GM20431 (cell line): ENCODE measurements around the gene NT5M.

ENCODE experiments used
- in situ Hi-C: fragments of 300-500 bp; cut with MseI, MboI; formaldehyde crosslinking; loops from one replicate; pipeline ENCODE4 v1.15.0; 2020; ENCODE audit warnings: low sequenced_read_pairs; ENCODE audit not compliant: unreplicated experiment

Gene NT5M

DNA sequence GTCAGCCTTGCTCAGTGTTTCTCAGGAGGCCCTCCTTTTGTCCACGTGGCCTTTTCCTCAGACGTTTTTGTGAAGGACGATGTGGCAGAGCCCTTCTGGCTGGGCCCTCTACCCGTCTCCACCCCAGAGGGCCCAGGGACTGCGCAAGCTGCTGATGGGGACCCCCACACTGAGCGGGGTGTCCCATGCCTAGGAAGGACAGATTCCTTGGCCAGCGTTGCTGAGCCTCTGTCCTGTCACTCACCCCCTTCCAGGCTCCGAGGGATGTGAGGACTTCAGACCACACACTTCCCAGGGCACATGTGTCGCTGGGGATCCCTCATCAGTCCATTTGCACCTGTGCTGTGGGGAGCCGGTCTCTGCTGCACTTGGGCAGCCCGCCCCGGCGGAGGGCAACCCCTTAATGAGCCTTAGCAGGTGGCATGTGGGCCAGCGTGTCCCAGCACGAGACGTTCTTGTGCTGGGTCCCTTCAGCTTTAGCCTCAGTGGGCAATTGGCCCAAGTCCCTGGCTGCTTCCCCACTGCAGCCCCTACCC, 48.3 kb downstream of the NT5M start:
- in situ Hi-C loops: loop anchor here (10.0 kb wide), 1 partner anchor 293 kb away; no protein-coding TSS in a partner anchor

DNA sequence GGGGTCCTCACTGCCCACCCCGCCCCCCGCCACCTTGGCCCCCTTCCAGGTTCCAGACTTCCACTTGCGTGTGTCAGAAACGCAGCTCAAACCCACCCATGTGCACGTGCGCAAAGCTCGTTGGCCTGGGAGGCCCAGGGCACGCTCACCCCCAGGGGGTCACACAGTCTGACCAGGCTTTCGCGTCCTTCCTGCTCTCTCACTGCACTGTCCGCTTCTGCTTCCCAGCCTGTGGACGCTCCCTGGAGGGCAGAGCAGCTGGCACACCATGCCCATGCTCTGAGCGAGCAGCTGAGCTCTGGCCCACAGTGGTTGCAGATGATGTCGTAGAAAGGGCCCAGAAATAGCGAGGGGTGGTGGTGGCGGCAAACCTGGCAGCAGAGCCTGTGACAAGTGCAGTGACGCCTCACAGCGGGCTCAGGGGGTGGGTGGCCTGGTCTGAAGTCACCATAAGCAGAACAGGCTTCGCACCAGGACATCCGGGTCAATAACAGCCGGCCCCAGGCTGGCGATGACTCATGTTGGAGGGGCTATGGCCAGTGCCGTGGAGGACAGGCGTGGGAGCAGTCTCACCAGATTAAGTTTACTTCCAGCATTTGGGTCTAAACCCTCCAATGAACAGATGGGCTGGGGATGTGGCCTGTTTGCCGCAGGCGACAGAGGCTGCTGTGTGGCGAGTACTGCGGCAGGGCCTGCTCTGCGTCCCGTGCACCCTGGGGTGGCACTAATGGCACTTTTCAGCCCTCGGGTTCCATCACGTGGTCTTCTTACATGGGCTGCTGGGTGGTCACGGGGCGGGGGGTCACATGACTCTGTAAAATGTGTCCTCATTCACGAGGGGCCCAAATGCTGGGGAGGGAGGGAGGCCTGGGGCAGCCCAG, 49.0 kb downstream of the NT5M start:
- in situ Hi-C loops: loop anchor here (10.0 kb wide), 1 partner anchor 293 kb away; no protein-coding TSS in a partner anchor

DNA sequence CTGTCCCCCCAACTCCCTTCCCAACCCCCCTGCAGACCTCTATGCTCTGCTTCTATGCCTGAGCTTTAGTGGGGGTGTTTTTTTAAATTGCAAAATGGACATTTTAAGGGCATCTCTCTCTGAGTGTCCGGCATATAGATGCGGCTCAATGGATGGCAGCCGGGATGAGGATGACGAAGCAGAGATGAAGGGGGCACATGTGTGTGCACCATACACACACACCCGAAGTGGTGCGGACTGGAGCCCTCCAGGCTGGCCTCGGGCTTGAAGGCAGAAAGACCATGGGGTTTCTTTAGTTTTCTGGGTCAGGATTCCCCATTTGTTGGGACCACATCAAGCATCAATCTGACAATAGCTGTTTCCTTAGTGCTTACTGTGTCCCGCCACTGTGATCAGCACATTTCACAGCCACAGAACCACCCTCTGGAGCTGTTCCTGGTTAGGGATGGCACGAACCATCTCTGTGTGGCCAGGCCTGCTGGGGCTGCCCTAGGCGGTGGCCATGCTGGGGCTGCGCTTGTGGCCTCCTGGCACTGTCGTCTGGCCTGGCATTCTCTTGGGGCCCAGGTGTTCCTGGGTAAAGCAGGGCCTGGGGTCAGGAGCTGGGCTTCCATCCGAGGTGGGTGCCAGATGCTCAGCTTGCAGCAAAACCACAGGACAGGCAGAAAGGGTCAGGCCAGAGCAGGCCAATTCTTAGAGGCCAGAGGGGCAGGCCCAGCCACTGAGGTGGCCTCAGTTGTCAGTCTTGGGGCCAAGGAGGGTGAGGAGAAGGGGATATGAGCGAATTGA, 49.9 kb downstream of the NT5M start:
- in situ Hi-C loops: loop anchor here (10.0 kb wide), 1 partner anchor 292 kb away; no protein-coding TSS in a partner anchor

DNA sequence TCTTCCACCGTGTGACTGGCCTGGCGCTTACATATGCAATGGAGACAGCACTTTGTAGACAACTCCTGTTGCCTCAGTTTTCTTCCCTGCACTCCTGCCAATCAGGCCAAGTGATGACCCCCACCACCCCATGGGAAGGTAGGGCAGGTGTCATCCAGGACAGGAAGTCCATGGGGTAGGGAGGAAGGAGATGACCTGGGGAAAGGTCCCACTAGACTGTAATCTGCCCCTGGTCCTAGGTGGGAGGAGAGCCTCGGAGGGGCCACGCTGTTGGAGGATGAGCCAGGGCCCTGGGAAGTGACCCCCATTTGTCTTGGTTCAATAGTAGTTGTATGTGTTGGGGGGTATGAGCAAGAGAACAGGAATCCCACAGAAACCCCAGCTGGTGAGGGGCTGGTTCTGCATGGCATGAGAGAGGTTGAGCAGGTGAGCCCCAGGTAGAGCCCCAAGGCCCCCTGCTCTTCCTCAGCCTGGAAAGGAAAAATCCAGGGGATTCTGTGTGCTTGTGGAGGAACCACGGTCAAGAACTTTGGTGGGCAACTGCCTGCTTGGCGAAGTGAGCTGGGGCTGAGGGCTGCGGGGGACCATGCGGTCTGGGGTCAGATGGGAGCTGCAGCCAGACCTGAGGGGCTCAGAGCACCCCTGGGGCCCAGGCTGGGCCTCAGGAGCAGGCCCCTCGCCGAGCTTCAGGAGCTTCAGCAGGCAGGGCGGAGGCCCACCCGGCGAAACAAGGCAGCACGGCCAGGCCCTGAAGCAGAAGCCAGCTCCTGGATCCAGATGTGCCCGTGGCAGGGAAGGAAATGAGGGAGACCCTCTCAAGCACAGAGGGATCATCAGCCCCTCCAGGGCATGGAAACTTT, 50.7 kb downstream of the NT5M start:
- in situ Hi-C loops: loop anchor here (10.0 kb wide), 1 partner anchor 291 kb away; no protein-coding TSS in a partner anchor

DNA sequence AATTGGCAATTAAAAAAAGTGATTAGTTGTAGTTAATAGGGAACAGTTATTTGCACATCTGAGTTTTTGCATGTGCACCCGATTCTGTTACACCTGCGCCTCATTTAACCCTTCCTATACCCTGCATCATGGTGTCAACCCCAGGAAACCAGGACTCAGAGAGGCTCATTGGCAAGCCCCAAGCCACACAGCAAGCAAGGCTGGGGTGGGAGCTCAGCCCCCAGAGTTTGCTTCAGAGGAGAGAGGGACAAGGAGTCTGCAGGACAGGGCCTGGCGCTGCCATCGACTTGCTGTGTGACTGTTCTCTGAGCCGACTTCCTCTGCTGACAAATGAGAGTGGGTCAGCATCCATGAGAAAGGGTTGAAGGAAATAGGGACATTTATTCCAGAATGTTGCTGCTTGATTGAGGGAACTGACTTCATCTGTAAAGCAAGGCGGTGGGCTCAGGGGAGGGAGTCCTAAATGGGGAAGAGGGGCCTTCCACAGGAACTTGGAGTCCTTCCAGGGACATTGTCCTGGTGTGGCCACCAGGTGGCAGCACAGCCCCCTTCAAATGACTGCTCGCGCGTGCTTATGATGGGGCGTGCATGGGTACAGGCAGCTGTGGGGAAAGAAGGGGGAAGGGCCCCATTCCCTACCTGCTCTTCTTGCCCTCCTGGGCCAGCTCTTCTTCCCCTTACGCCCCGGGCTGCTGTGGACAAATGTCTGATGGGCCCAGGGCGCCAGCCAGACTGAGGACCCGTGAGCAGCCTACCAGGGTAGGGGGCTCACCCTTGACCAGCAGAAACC, 51.6 kb downstream of the NT5M start:
- in situ Hi-C loops: loop anchor here (10.0 kb wide), 1 partner anchor 290 kb away; no protein-coding TSS in a partner anchor

DNA sequence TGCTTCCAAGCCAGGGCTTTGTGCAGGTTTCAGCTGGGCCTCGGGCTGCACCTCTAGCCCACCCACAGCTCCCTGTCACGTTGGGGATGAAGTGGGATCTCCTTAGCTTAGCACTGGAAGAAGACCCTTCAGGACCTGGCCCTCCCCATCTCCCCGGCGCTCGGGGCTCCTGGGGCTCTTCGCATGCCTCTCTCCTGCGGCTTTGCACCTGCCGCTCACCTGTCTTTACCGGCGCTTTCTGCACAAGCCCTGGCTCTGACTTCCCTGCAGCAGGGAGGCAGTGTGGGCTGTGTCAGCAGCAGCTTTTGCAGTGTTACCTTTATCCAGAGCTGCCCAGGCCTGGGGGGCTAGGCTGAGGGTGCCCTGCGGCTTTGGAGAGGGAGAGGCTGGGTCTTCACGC, 52.3 kb downstream of the NT5M start:
- in situ Hi-C loops: loop anchor here (10.0 kb wide), 1 partner anchor 289 kb away; no protein-coding TSS in a partner anchor

DNA sequence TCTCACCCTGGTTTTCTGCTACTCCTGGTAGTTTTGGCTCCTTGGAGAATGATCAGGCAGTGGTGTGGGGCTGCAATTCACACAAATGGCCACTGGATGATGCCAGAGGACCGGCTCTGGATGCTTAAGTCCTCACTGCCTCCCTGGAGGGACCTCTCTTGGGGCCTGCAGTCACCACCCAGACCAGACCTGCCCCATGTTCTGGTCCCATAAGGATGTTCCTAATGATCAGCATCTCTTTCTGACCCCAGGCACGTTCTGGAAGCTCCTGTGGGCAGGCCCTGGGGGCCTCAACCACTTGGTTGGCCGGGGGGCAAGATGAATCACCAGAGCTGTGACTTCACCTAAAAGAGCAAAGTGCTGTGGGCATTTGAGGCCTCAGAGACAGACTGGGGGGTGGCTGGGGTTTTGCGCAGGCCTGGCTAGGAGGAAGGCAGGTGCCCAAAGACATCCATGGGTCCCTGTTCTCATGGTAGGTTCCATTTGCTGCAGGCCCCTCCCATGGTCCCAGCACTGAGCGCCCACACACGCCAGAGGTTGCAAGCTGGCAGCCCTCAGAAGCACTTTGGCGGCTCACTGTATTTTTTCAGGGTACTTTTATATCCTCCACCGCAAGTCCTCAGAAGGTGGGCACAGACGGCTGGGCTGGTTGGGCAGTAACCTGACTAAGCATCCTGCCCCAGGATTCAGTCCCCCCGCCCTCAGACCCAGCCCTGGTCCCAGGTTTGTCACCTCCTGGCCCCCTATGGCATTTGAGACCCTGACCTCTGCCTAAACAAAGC, 53.2 kb downstream of the NT5M start:
- in situ Hi-C loops: loop anchor here (10.0 kb wide), 1 partner anchor 288 kb away; no protein-coding TSS in a partner anchor

DNA sequence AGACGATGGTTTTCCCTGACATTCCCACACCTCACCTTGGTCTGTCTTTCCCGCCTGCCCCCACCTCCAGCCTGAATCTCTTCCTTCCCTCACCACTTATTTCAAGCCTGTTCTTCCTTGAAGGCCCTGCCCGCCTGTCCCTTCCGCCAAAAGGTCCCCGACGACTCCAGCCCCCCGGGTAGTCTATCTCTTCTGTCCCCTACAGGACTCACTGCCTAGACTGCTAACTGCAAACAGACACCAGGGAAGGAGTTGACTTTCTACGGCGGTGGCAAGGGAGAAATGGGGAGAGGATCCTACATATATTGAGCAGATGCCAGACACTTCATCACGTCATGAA, 53.7 kb downstream of the NT5M start:
- in situ Hi-C loops: loop anchor here (10.0 kb wide), 1 partner anchor 288 kb away; no protein-coding TSS in a partner anchor

DNA sequence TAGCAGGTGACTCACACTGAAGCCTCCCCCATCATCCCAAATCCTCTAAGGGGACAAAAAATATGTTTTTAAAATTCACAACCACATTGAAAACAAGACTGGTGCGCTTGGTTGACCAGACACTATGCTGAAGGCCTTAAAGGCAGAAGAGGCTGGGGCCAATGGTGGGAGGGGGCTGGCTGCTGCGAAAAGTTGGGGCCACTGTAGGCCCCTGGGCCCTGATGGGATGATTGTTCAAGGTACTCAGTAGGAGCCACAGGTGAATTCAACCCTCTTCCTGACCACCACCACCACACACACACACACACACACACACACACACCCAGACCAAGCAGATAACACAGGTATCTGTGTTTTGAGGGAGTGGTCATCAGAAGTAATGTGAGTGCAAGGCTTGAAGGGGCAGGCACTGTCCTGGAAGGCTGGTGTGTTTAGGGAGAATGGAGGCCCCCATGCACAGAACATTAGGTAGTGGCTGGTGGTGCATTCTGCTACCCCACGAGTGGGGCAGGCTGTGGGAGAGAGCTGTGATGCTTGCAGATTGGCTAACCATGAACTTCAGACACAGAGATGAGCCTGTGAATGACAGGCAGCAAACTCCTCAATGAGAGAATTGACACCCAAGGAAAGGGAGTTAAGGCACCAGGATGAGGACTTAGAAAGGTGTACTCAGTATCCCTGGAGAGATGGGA, 55.0 kb downstream of the NT5M start:
- in situ Hi-C loops: loop anchor here (10.0 kb wide), 1 partner anchor 287 kb away; no protein-coding TSS in a partner anchor

DNA sequence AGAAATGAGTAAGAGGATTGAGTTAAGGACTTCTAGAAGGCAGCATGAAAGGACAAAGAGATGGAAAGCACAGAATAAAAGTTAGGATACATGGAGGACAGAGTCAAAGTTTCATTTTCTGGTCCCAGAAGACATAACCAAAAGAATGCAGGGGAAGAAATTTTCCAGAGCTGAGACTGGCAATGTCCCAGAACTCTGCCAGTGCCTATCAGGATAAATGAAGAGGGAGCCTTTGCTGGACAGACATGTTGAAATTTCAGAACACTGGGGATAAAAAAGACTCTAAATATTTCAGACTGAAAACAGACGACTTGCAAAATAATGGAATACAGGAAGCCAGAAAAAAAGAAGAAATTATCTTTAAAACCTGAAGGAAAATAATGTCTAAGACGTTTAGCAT, 55.7 kb downstream of the NT5M start:
- in situ Hi-C loops: loop anchor here (10.0 kb wide), 1 partner anchor 286 kb away; no protein-coding TSS in a partner anchor

DNA sequence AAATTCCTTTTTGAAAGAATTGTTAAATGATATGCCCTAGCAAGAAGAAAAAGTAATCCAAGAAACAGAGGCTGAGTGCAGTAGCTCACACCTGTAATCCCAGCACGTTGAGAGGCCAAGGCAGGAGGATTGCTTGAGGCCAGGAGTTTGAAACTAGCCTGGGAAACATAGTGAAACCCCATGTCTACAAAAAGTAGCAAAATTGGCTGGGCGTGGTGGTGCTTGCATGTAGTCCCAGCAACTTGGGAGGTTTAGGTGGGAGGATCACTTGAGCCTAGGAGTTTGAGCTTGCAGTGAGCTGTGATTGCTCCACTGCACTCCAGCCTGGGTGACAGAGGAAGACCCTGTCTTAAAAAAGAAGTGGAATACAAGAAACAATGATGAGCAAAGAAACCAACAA, 56.1 kb downstream of the NT5M start:
- in situ Hi-C loops: loop anchor here (10.0 kb wide), 1 partner anchor 286 kb away; no protein-coding TSS in a partner anchor

DNA sequence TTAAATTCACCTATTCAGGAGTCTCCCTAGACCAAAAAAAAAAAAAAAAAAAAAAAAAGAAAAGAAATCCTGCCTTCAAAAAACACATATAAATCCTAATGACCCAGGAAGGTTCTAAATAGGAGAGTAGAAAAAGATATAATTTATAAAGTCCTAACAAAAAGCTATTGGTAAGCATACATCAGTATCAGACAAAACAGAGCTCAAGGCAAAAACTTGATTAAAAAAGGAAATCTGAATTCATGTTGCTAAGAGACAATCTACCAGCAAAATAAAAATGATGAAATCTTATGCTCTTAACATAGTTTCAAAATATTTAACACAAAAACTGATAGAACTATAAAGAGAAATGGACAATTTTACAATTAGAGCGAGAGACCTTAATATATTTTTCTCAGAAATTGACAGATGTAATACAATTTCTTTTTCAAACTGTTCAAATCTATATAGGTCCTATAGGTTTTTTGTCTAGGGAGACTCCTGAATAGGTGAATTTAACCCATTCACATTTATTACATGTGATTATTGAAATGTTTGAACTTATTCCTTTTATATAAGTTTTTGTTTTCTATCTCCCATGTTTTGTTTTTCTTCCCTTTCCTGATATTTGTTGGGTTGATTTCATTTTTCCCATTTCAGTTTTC, 57.0 kb downstream of the NT5M start:
- in situ Hi-C loops: no loop called here

DNA sequence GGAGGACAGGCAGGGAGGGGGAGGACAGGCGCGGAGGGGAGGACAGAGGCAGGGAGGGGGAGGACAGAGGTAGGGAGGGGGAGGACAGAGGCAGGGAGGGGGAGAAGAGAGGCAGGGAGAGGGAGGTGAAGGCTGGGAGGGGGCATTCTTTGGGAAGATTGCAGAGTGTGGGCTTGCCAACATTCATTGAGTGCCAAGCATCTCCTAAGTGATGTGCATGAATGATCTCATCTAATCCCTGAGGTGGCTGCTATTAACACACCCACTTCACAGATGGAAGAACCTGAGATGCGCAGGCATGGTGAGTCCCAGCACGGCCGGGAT, 58.3 kb downstream of the NT5M start:
- in situ Hi-C loops: no loop called here

DNA sequence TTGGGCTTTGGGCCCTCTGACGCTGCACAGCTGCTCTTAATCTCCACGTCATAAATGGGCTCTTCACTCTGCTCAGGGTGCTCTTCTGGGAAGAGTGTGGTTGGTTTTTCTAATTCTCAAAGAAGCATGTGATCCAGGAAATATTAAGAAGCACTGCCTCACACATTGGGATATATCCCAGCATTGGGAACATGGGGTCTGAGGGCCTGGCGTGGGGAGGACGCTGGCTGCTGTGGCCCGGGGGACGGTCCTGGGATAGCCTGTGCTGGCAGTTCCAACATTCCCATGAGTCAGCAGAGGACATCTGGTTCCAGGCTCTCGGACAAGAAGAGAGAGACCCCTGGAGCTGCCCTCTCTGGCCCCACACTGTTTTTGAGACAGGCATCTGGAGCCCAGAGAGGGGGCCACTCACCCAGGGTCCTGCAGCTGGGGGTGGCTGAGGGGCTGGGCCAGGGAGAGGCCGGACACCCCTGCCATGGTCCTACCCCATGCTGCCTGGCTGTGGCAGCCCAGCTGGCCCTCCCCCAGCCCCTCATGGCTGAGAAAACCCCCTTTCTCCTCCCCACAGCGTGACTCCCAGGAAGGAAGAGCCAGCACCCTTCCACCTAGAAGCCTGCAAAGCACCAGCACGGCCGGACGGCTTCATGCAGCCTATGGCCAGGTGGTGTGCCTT, 58.8 kb downstream of the NT5M start:
- in situ Hi-C loops: no loop called here

DNA sequence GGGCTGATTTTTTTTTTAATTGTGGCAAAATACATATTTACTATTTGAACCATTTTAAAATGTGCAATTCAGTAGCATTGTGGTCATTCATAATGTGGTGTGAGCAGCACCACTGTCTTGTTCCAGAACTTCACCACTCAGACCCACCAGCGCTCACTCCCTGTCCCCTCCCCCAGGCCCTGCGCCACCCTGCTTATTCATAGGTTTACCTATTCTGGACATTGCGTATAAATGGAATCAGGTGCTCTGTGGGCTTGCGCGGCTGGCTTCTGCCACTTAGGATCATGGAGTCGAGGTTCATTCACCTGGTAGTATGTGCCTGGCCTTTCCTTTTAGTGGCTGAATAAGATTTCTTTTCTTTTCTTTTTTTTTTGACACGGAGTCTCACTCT, 59.4 kb downstream of the NT5M start:
- in situ Hi-C loops: no loop called here

DNA sequence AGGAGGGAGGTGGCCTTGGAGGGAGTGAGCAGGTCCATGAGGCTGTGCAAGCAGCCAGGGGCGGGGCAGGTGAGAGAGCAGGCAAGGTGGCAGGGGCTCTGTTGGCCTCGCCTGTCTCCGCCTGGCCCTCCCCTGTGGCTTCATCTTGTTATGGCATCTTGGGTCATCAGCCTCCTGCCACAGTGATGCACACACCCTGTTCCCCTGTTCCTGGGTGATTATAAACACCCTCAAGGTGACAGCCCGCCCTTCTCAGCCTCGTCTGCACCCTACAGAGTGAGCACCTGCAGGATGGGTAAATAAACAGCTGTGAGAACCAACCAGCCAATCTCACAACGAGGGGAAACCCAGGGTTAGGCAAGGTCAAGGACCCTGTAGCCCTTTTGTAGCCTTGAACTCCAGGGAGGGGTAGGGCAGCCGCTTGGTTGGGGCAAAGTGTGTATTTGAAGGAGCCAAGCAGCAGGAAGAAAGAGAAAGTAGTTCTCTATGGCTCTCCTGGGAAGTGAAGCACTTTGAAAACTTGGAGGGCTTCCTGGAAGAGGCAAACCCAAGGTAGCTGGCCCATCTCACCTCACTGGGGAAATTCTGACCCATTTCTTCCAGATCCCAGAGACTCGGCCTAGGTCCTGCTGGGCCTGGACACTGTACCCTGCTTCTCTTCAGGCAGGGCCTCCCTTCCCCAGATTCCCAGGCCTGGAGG, 60.6 kb downstream of the NT5M start:
- in situ Hi-C loops: no loop called here
